Activated CD4-positive, alpha-beta T cell treated with anti-CD3 and anti-CD28 coated beads for 36 hours (primary cell): ENCODE data around the gene SPNS2. TPM values are rescaled to one million over a fixed set of nuclear protein-coding genes. Genes with fewer than 3 reads are reported as not detected.
A peak's percentile ranks its signal among the peaks of the same experiment; 100 is the strongest.

Source experiments
- ATAC-seq: fragments of 200-7000 bp; cut with Tn5 transposase; one replicate; pipeline ENCODE4 v1.10.0; 2021; ENCODE audit warnings: mild to moderate bottlenecking, moderate library complexity
- CTCF ChIA-PET: fragments of 350-600 bp; sonication (Branson Sonifier 250); formaldehyde crosslinking; loops from one replicate; lab custom pipeline; 2021; ENCODE audit warnings: antibody characterized with exemption; lab: Charles Lee
- POLR2A ChIA-PET: fragments of 350-600 bp; sonication (Branson Sonifier 250); formaldehyde crosslinking; loops from one replicate; lab custom pipeline; 2021; ENCODE audit warnings: antibody characterized with exemption, inconsistent platforms; lab: Charles Lee
- DNase-seq: peaks from one replicate; pipeline ENCODE4 v3.0.0-alpha.2; 2020
- H3K27ac Mint-ChIP-seq: one replicate; pipeline ENCODE4 v1.8.0; 2021; ENCODE audit warnings: mixed read lengths
- H3K27me3 Mint-ChIP-seq: one replicate; pipeline ENCODE4 v1.8.0; 2021; ENCODE audit warnings: mixed read lengths
- H3K36me3 Mint-ChIP-seq: one replicate; pipeline ENCODE4 v1.8.0; 2021; ENCODE audit warnings: low read depth, mixed read lengths
- H3K4me1 Mint-ChIP-seq: one replicate; pipeline ENCODE4 v1.8.0; 2021; ENCODE audit warnings: mixed read lengths
- H3K4me3 Mint-ChIP-seq: one replicate; pipeline ENCODE4 v1.8.0; 2021; ENCODE audit warnings: mild to moderate bottlenecking, moderate library complexity, mixed read lengths
- H3K9me3 Mint-ChIP-seq: one replicate; pipeline ENCODE4 v1.8.0; 2021; ENCODE audit warnings: low read depth, mixed read lengths
- intact Hi-C, 2 experiments: fragments of 100-400 bp; cut with DNase I in 1 of 2; cut with micrococcal nuclease in 1 of 2; formaldehyde crosslinking; loops; one replicate each; pipeline versions ENCODE4 v1.14.2 to v1.15.1; 2022 to 2024; cut with DNase I, micrococcal nuclease
- total RNA-seq, 2 experiments: library from RNA; stranded (reverse); gene quantifications; one replicate each; pipeline ENCODE4 v1.2.3, GENCODE V29; 2021

The SPNS2 gene
- total RNA-seq, 2 experiments from 2014 or later, result 0.07 to 0.37 TPM

DNA sequence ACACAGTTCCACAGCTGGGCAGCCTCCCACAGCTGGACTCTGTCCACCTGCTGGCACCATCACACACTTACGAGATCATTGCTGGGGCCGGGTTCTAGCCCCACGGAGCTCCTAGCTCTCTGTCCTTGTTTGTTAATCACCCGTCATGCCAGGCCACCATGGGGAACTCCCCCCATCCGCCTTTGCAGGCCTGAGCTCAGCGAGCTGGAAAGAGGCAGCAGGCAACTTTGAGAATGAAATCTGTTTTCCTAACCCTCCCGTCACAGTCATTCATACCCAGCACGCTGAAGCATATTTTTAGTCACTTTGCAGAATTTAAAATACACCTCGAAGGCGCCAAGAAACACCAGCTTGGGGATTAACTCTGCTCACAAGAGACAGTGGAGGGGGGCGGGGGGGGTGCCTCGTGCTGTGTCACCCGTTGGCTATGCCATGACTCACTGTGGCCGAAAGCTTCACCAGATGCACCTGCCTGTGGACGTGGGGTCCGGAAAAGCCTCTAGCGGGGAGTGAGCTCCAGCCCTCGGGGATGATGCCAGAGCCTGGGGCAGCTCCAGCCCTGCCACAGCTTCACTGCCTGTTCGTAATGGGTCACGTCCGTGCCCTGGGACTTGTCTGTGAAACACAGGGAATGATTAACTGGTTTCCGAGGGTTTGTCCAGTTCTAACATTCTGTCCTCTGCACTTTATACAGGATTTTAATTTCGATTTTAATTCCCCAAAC, 1.4 kb upstream of the SPNS2 start:
- no peak overlapping the region for H3K4me3 Mint-ChIP-seq
- no peak overlapping the region for H3K27ac Mint-ChIP-seq
- no peaks in the 10 kb centered on the region for H3K9me3 Mint-ChIP-seq
- intact Hi-C loops, result no loop called here
- no peak for ATAC-seq
- no peak for DNase-seq
- POLR2A ChIA-PET, result interaction anchor here (0.7 kb wide), 1 partner anchor 41 kb away, joined by 3 read pairs; no protein-coding TSS in a partner anchor
- peaks cover 25% of the 10 kb centered on the region for H3K27me3 Mint-ChIP-seq
- CTCF ChIA-PET, result interaction anchor here (1.0 kb wide), 1 partner anchor 82 kb away, joined by 3 read pairs; no protein-coding TSS in a partner anchor
- H3K4me1 Mint-ChIP-seq, result peaks cover 21% of the 10 kb centered on the region
- no peaks in the 10 kb centered on the region for H3K36me3 Mint-ChIP-seq

GRCh38 chr17:4499431-4500190, 930 bp downstream of the SPNS2 start:
- Mint-ChIP-seq H3K4me1 (peaks cover 20% of the 10 kb centered on the region), H3K27me3 (peaks cover 32% of the 10 kb centered on the region)
- CTCF ChIA-PET, result interaction anchor here (0.6 to 1.4 kb wide), 5 partner anchors 18 to 299 kb away, joined by 3 to 4 read pairs (median 3); no protein-coding TSS in a partner anchor

DNA sequence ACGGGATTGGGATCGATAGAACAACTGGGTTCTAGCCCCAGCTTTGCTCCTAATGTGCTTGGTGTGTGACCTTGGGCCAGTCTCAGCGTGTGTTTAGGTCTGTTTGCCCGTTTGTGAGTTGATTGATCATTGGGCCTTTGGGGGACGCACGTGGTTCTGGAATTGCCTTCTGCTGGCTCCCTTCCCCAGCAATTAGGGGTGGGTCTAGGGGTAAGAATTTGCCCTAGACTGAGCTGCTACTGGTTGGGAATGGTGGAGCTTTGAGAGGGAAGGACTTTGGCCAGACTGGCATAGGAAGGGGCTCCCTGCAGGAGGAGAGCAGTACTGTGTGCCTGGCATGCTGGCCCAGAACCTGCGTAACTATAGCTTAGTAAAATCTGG, 1.5 kb downstream of the SPNS2 start:
- POLR2A ChIA-PET, result interaction anchor here (0.5 kb wide), 2 partner anchors 378 to 559 kb away, joined by 3 read pairs; no protein-coding TSS in a partner anchor
- peaks cover 24% of the 10 kb centered on the region for H3K4me1 Mint-ChIP-seq
- CTCF ChIA-PET, result interaction anchor here (0.6 to 1.3 kb wide), 6 partner anchors 16 to 299 kb away, joined by 3 to 4 read pairs (median 3); no protein-coding TSS in a partner anchor
- ATAC-seq, result no peak
- peak overlapping the region; percentile 65 for H3K4me3 Mint-ChIP-seq
- no peaks in the 10 kb centered on the region for H3K36me3 Mint-ChIP-seq
- no peak overlapping the region for H3K27ac Mint-ChIP-seq
- peaks cover 32% of the 10 kb centered on the region for H3K27me3 Mint-ChIP-seq
- DNase-seq, result no peak
- H3K9me3 Mint-ChIP-seq, result no peaks in the 10 kb centered on the region
- intact Hi-C loops, result loop anchor here (1.0 to 5.0 kb wide), 2 partner anchors 78 to 80 kb away; no protein-coding TSS in a partner anchor

More at GRCh38 chr17:4499431-4500190, 930 bp downstream of the SPNS2 start:
- ATAC-seq (peak; percentile 10), DNase-seq (peak; percentile 44)
- H3K27ac Mint-ChIP-seq, result no peak overlapping the region
- intact Hi-C loops, result loop anchor here (1.0 to 5.0 kb wide), 2 partner anchors 77 to 79 kb away; no protein-coding TSS in a partner anchor
- POLR2A ChIA-PET, result interaction anchor here (0.5 kb wide), 1 partner anchor 559 kb away, joined by 3 read pairs; no protein-coding TSS in a partner anchor
- no peaks in the 10 kb centered on the region for H3K36me3 Mint-ChIP-seq
- H3K9me3 Mint-ChIP-seq, result no peaks in the 10 kb centered on the region
- H3K4me3 Mint-ChIP-seq, result peak overlapping the region; percentile 65

DNA sequence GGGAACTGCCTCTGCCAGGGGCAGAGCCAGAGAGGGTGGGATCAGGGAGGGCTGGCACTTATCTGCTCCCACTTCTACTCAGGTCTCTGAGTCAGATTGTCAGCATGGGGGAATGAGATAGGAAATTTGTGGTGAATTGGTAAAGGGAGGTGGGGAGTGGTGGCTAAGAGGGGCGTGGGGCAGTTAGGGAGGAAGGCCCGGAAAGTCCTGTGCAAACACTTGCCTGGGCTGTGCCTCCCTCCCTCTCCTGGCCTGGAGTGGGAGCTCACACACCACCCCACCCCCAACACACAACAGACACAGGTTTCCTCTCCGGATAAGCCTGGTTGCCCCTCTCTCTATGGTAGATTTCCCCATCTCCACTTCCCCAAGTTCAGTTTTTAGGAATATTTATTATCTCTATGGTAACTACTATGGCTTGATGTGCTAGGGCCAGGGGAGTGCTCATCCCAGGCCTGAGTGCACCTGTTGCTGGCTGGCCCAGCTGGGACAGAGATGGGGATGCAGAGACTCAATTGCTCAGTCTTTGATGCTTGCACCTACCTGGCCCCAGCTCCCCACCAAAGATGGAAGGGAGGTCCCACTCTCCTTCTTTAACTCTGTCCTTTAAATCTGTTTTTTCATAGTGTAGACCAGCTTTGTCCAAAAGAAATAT, 2.7 kb downstream of the SPNS2 start:
- Mint-ChIP-seq H3K36me3 (no peaks in the 10 kb centered on the region), H3K27ac (no peak overlapping the region), H3K4me1 (peaks cover 24% of the 10 kb centered on the region), H3K27me3 (peaks cover 32% of the 10 kb centered on the region), H3K9me3 (no peaks in the 10 kb centered on the region), H3K4me3 (no peak overlapping the region)
- DNase-seq (no peak), ATAC-seq (no peak)
- ChIA-PET POLR2A (interaction anchor here (0.6 kb wide), 1 partner anchor 19 kb away, joined by 3 read pairs; no protein-coding TSS in a partner anchor), CTCF (interaction anchor here (0.6 to 1.0 kb wide), 4 partner anchors 15 to 595 kb away, joined by 3 to 6 read pairs (median 3); no protein-coding TSS in a partner anchor)
- intact Hi-C loops, result loop anchor here in 1 of 2 experiments (5.0 kb wide), 1 partner anchor 79 kb away; no protein-coding TSS in a partner anchor

GRCh38 chr17:4502466-4503154, 3.9 kb downstream of the SPNS2 start:
- CTCF ChIA-PET, result interaction anchor here (0.6 to 0.9 kb wide), 3 partner anchors 8 to 63 kb away, joined by 3 to 6 read pairs (median 3); no protein-coding TSS in a partner anchor

GRCh38 chr17:4503283-4504025, 4.8 kb downstream of the SPNS2 start:
- no peaks in the 10 kb centered on the region for H3K9me3 Mint-ChIP-seq
- DNase-seq (no peak), ATAC-seq (no peak)
- POLR2A ChIA-PET, result interaction anchor here (1.0 kb wide), 1 partner anchor 405 kb away, joined by 4 read pairs; no protein-coding TSS in a partner anchor
- H3K27me3 Mint-ChIP-seq, result peaks cover 32% of the 10 kb centered on the region
- intact Hi-C loops, result loop anchor here in 1 of 2 experiments (5.0 kb wide), 1 partner anchor 81 kb away; no protein-coding TSS in a partner anchor
- H3K36me3 Mint-ChIP-seq, result no peaks in the 10 kb centered on the region
- H3K4me1 Mint-ChIP-seq, result peaks cover 24% of the 10 kb centered on the region
- H3K4me3 Mint-ChIP-seq, result no peak overlapping the region
- H3K27ac Mint-ChIP-seq, result no peak overlapping the region
- CTCF ChIA-PET, result interaction anchor here (0.6 to 0.9 kb wide), 2 partner anchors 23 to 62 kb away, joined by 3 read pairs; no protein-coding TSS in a partner anchor

More at GRCh38 chr17:4502466-4503154, 3.9 kb downstream of the SPNS2 start:
- no peaks in the 10 kb centered on the region for H3K9me3 Mint-ChIP-seq
- intact Hi-C loops, result loop anchor here in 1 of 2 experiments (5.0 kb wide), 1 partner anchor 80 kb away; no protein-coding TSS in a partner anchor
- POLR2A ChIA-PET, result interaction anchor here (1.0 kb wide), 1 partner anchor 406 kb away, joined by 4 read pairs; no protein-coding TSS in a partner anchor
- DNase-seq (no peak), ATAC-seq (no peak)
- H3K4me1 Mint-ChIP-seq, result peaks cover 24% of the 10 kb centered on the region
- no peak overlapping the region for H3K27ac Mint-ChIP-seq
- peaks cover 32% of the 10 kb centered on the region for H3K27me3 Mint-ChIP-seq
- H3K36me3 Mint-ChIP-seq, result no peaks in the 10 kb centered on the region
- H3K4me3 Mint-ChIP-seq, result no peak overlapping the region

DNA sequence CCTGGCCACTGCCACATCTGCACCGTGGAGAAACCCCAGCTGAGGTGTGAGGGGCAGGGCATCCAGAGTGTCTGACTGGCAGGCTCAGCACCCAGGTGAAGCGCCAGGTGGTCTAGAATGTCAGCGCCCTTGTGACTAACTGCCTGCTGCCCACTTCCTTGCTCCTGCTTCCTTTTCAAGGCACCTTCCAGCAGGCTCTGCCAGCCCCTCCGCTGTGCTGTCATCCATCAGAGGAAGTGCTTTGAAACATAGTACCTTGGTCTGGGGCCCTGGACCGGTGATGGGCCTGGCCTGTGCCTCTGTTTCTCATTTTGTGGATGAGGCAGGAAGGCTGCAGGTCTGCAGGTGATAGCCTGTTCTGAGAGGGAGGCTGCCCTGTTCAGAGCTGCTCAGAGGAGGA, 5.5 kb downstream of the SPNS2 start:
- Mint-ChIP-seq H3K36me3 (no peaks in the 10 kb centered on the region), H3K27me3 (peaks cover 32% of the 10 kb centered on the region), H3K4me1 (peaks cover 30% of the 10 kb centered on the region), H3K9me3 (no peaks in the 10 kb centered on the region), H3K4me3 (no peak overlapping the region), H3K27ac (no peak overlapping the region)
- ATAC-seq (peak; percentile 26), DNase-seq (no peak)
- intact Hi-C loops, result loop anchor here in 1 of 2 experiments (5.0 kb wide), 1 partner anchor 82 kb away; no protein-coding TSS in a partner anchor
- ChIA-PET CTCF (no interaction called here), POLR2A (interaction anchor here (0.6 kb wide), 1 partner anchor 362 kb away, joined by 4 read pairs; no protein-coding TSS in a partner anchor)

GRCh38 chr17:4505187-4505586, 6.5 kb downstream of the SPNS2 start:
- POLR2A ChIA-PET, result no interaction called here
- Mint-ChIP-seq H3K4me3 (no peak overlapping the region), H3K4me1 (peaks cover 29% of the 10 kb centered on the region), H3K27me3 (peaks cover 24% of the 10 kb centered on the region), H3K9me3 (no peaks in the 10 kb centered on the region), H3K27ac (no peak overlapping the region), H3K36me3 (no peaks in the 10 kb centered on the region)
- DNase-seq, result no peak
- CTCF ChIA-PET, result interaction anchor here (0.7 kb wide), 1 partner anchor 65 kb away, joined by 3 read pairs; no protein-coding TSS in a partner anchor
- ATAC-seq, result no peak
- intact Hi-C loops, result no loop called here

DNA sequence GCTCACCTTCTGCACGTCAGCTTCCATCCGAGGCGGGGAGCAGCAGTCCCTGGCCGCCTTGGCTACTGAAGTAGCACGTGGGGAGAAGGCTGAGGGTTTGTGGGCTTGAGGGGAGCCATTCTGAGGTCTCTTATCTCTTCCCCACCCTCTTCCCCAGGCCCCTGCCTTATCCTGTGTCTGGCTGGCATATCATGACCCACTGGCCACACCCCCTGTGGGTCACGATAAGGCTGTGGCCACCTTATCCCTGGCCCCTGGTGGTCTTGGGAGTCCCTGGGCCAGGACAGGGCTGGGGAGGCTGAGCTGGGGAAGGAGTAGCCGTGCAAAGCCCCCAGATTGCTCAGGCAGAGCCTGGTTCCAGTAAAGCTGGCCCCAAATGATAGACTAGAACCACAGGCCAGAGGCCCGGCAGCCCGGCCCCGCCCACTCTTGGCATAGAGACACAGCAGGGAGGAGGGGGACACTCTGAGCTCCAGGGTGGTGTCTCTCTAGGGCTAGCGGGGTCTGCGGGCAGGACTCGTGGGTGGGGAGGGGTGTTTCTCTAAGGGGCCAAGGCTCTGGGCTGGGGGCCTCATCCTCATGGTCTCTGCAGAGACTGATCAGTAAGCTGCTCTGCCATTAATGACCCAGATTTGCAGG, 7.6 kb downstream of the SPNS2 start:
- no peaks in the 10 kb centered on the region for H3K36me3 Mint-ChIP-seq
- peaks cover 13% of the 10 kb centered on the region for H3K27me3 Mint-ChIP-seq
- intact Hi-C loops, result no loop called here
- ATAC-seq (no peak), DNase-seq (no peak)
- H3K4me1 Mint-ChIP-seq, result peaks cover 25% of the 10 kb centered on the region
- POLR2A ChIA-PET, result no interaction called here
- no peak overlapping the region for H3K4me3 Mint-ChIP-seq
- H3K9me3 Mint-ChIP-seq, result no peaks in the 10 kb centered on the region
- CTCF ChIA-PET, result no interaction called here
- H3K27ac Mint-ChIP-seq, result no peak overlapping the region
